ENCODE results near the gene KIFAP3.
A peak's percentile ranks its signal among the peaks of the same experiment; 100 is the strongest.
"Not testable (repeated sequence)": the region's sequence is repeated elsewhere in the genome, so short reads cannot be mapped to it uniquely, and the experiment has no call there.

KIFAP3 gene

GRCh38 chr1:170074250-170075157 is at the start of gene KIFAP3:
Gene KIFAP3 (minus strand): TSS chr1:170074695. CDS start chr1:170074467, 228 bp downstream.
- peak; percentile 94 for DNase-seq (ENCODE audit: extremely low spot score)
- ChIA-PET POLR2A (interaction anchor here (1.0 kb wide), 1 partner anchor 180 kb away, joined by 3 read pairs; no protein-coding TSS in a partner anchor), CTCF (interaction anchor here (0.6 to 1.3 kb wide), 9 partner anchors 10 to 466 kb away, joined by 3 to 5 read pairs (median 3); partner anchors contain the start of gene SCYL3)
- peak; percentile 50 for TF ChIP-seq CTCF (IDR thresholded peaks at IDR 0.05; ENCODE audit: control extremely low read depth, extremely low read depth, low read depth, missing control alignments)

DNA sequence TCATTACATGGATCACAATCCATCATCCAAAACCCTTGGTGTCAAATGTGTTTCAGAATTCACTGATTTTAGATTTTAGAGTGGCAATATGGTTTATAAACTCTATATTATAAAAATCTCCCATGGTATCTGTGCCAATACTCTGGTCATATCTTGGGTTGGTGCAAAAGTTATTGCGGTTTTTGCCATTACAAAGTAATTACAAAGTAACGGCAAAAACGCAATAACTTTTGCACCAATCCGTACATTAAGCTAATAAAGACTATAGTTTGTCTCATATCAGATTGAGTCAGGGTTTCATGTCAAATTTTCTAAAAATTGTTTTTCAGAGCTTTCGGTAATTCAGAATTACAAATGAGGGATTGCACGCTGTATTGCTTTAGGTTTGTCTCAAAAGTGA is 47.9 kb upstream of the KIFAP3 start:
- ChIA-PET POLR2A (no interaction called here), CTCF (no interaction called here)
- TF ChIP-seq CTCF (IDR thresholded peaks at IDR 0.05; ENCODE audit: control extremely low read depth, extremely low read depth, low read depth, missing control alignments) = no peak
- no peak for DNase-seq (ENCODE audit: extremely low spot score)

- POLR2A ChIA-PET = no interaction called here
- no peak for DNase-seq (ENCODE audit: extremely low spot score)
- CTCF ChIA-PET = interaction anchor here (1.6 kb wide), 1 partner anchor 40 kb away, joined by 4 read pairs; the partner anchor contains the start of gene KIFAP3
- no peak for TF ChIP-seq CTCF (IDR thresholded peaks at IDR 0.05; ENCODE audit: control extremely low read depth, extremely low read depth, low read depth, missing control alignments)
Observed at GRCh38 chr1:170114906-170115305, 40.4 kb upstream of the KIFAP3 start.

- CTCF ChIA-PET; DNase-seq (ENCODE audit: extremely low spot score); POLR2A ChIA-PET: not testable (repeated sequence)
Observed at GRCh38 chr1:170113140-170113539, 38.6 kb upstream of the KIFAP3 start.

- POLR2A ChIA-PET = no interaction called here
- DNase-seq (ENCODE audit: extremely low spot score) = no peak
- no peak for TF ChIP-seq CTCF (IDR thresholded peaks at IDR 0.05; ENCODE audit: control extremely low read depth, extremely low read depth, low read depth, missing control alignments)
- CTCF ChIA-PET = no interaction called here
Observed at GRCh38 chr1:170097449-170097948, 23.0 kb upstream of the KIFAP3 start.

DNA sequence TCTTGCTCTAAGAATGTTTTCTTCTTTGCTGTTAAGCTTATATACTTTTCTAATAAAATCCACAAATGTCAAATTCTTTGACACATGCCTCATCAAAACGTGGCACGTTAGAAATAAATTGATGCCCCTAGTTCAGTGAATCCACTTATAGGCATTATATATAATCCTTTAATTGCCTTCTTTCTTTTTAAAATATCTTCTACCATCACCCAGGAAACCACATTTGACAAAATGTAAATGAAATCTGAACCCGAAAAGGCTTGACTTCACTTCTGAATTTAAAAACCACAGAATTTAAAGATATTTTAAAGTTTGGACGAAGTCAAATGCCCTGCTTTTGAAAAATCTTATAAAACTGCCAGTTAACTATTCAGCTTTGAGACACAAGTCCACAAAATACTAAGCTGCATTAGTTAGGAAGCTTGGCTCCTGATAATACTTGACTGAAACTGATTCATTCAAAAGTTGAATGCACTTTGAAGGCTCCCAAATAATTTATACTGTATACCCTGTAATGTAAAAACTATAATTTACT is 22.4 kb upstream of the KIFAP3 start:
- DNase-seq (ENCODE audit: extremely low spot score) = no peak
- ChIA-PET CTCF (no interaction called here), POLR2A (no interaction called here)
- TF ChIP-seq CTCF (IDR thresholded peaks at IDR 0.05; ENCODE audit: control extremely low read depth, extremely low read depth, low read depth, missing control alignments) = no peak
